CD4-positive, alpha-beta memory T cell (primary cell): ENCODE data around the gene TNNI3K. TPM values are rescaled to one million over a fixed set of nuclear protein-coding genes. Genes with fewer than 3 reads are reported as not detected.
A peak's percentile ranks its signal among the peaks of the same experiment; 100 is the strongest.

ENCODE experiments used
- CTCF ChIA-PET: fragments of 350-600 bp; sonication (Branson Sonifier 250); formaldehyde crosslinking; loops from one replicate; lab custom pipeline; 2021; ENCODE audit warnings: inconsistent platforms; ENCODE audit not compliant: partially characterized antibody; lab: Charles Lee
- POLR2A ChIA-PET: fragments of 350-600 bp; sonication (Branson Sonifier 250); formaldehyde crosslinking; loops from one replicate; lab custom pipeline; 2021; ENCODE audit not compliant: partially characterized antibody; lab: Charles Lee
- DNase-seq, 5 donors: peaks; one replicate each; pipeline versions ENCODE4 v3.0.0 to v3.0.0-alpha.2; 2020 to 2022; ENCODE audit warnings: mixed read lengths in 1 of 5
- H3K27ac ChIP-seq: one replicate; pipeline ENCODE4 v1.7.0; 2013; ENCODE audit warnings: low read depth, low read length
- H3K27me3 ChIP-seq: 2 replicates; pipeline ENCODE4 v1.7.0; 2013; ENCODE audit warnings: mild to moderate bottlenecking, low read length, moderate library complexity; ENCODE audit not compliant: insufficient read depth
- H3K36me3 ChIP-seq: 2 replicates; pipeline ENCODE4 v1.7.0; 2013; ENCODE audit warnings: mild to moderate bottlenecking, low read length, moderate library complexity; ENCODE audit not compliant: insufficient read depth
- H3K4me1 ChIP-seq: 2 replicates; pipeline ENCODE4 v1.7.0; 2013; ENCODE audit warnings: mild to moderate bottlenecking, low read length, moderate library complexity; ENCODE audit not compliant: insufficient read depth
- H3K4me3 ChIP-seq, 2 donors: one replicate each; pipeline ENCODE4 v1.7.0; 2013; ENCODE audit warnings: low read length in 2 of 2, mild to moderate bottlenecking in 1 of 2
- H3K9me3 ChIP-seq, 2 donors: one replicate each; pipeline ENCODE4 v1.7.0; 2013; ENCODE audit warnings: low read length in 2 of 2, control low read depth in 1 of 2; ENCODE audit not compliant: control insufficient read depth in 1 of 2
- H3K27ac Mint-ChIP-seq, 7 donors: one replicate each; pipeline ENCODE4 v1.8.0; 2020 to 2021; ENCODE audit warnings: mixed read lengths in 7 of 7, mild to moderate bottlenecking in 6 of 7, inconsistent platforms in 3 of 7, moderate library complexity in 3 of 7
- H3K27me3 Mint-ChIP-seq, 2 donors: one replicate each; pipeline ENCODE4 v1.8.0; 2020 to 2021; ENCODE audit warnings: mixed read lengths in 2 of 2
- H3K36me3 Mint-ChIP-seq, 2 donors: one replicate each; pipeline ENCODE4 v1.8.0; 2020 to 2021; ENCODE audit warnings: mixed read lengths in 2 of 2, inconsistent platforms in 1 of 2, mild to moderate bottlenecking in 1 of 2
- H3K4me1 Mint-ChIP-seq, 4 donors: one replicate each; pipeline ENCODE4 v1.8.0; 2020 to 2021; ENCODE audit warnings: mixed read lengths in 4 of 4, mild to moderate bottlenecking in 1 of 4
- H3K4me3 Mint-ChIP-seq, 8 donors: one replicate each; pipeline ENCODE4 v1.8.0; 2020 to 2021; ENCODE audit warnings: mixed read lengths in 8 of 8, mild to moderate bottlenecking in 7 of 8, moderate library complexity in 6 of 8, inconsistent platforms in 3 of 8
- H3K9me3 Mint-ChIP-seq, 8 donors: one replicate each; pipeline ENCODE4 v1.8.0; 2020 to 2021; ENCODE audit warnings: mixed read lengths in 8 of 8, mild to moderate bottlenecking in 5 of 8, inconsistent platforms in 3 of 8, moderate library complexity in 1 of 8
- intact Hi-C: fragments of 100-400 bp; cut with micrococcal nuclease; formaldehyde crosslinking; loops from one replicate; pipeline ENCODE4 v1.15.1; 2023
- polyA plus RNA-seq, 2 donors: library from polyadenylated mRNA; unstranded; fragments of 300-500 nt; fragmentation: Illumina TruSeq; gene quantifications; one replicate each; pipeline ENCODE4 v1.2.3, GENCODE V29; 2021
- total RNA-seq, 2 experiments: library from RNA; stranded (reverse); gene quantifications; one replicate each; pipeline ENCODE4 v1.2.3, GENCODE V29; 2021

Gene TNNI3K
- total and polyA plus RNA-seq, 4 experiments from 2014 or later = 0.54 TPM; not detected in 3

- POLR2A ChIA-PET = no interaction called here
- Mint-ChIP-seq H3K27ac (no peak overlapping the region), H3K9me3 (peaks cover 0 to 1% (median 0%) of the 10 kb centered on the region in 8 donors), H3K4me1 (no peaks in the 10 kb centered on the region), H3K36me3 (no peaks in the 10 kb centered on the region), H3K27me3 (no peaks in the 10 kb centered on the region), H3K4me3 (no peak overlapping the region)
- CTCF ChIA-PET = no interaction called here
- Histone ChIP-seq H3K4me3 (no peak overlapping the region), H3K4me1 (no peaks in the 10 kb centered on the region), H3K9me3 (no peaks in the 10 kb centered on the region), H3K27me3 (no peaks in the 10 kb centered on the region), H3K27ac (no peak overlapping the region), H3K36me3 (no peaks in the 10 kb centered on the region)
- intact Hi-C loops = no loop called here
- no peak for DNase-seq
Measured at GRCh38 chr1:74333244-74333643, 98.1 kb downstream of the TNNI3K start.

GRCh38 chr1:74334147-74334546, 99.0 kb downstream of the TNNI3K start:
- no peaks in the 10 kb centered on the region for H3K4me1 Mint-ChIP-seq
- Histone ChIP-seq H3K4me1 (no peaks in the 10 kb centered on the region), H3K4me3 (no peak overlapping the region), H3K27ac (no peak overlapping the region), H3K9me3 (no peaks in the 10 kb centered on the region), H3K27me3 (no peaks in the 10 kb centered on the region), H3K36me3 (no peaks in the 10 kb centered on the region)
- no peaks in the 10 kb centered on the region for H3K36me3 Mint-ChIP-seq
- ChIA-PET CTCF (no interaction called here), POLR2A (no interaction called here)
- intact Hi-C loops = no loop called here
- no peak overlapping the region for H3K27ac Mint-ChIP-seq
- no peak overlapping the region for H3K4me3 Mint-ChIP-seq
- H3K9me3 Mint-ChIP-seq = peaks cover 0 to 1% (median 0%) of the 10 kb centered on the region in 8 donors
- no peaks in the 10 kb centered on the region for H3K27me3 Mint-ChIP-seq
- DNase-seq = no peak

- H3K4me3 ChIP-seq = no peak overlapping the region
Measured at GRCh38 chr1:74340656-74341055, 105.5 kb downstream of the TNNI3K start.

DNA sequence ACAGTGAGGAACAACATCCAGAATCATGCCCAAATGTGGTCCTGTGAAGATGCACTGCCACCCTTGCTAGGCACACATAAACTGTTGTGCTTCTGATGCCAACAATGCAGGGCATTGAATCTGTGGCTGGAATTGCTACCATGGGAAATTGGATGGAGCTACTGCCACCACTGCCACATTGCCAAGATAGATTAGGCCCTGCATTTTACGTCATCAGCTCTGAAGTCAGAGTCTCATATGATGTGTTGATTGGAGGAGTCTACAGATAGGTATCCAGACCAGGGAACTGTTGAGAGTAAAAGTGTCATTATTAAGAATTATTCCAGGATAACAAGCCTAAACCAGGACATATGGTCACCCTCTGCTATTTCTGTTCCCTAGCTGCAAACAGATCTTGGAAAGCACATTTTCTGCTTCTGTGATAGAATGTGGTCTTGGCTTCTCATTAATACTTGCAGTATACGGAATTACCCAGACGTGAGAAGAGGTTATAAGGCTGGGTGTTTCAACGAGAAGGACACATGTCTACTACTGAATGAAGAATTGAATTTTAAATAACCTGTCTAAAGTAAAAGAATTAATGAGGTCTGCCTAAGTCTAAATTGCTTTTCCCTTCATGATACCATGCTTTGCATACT, 106.6 kb downstream of the TNNI3K start:
- Mint-ChIP-seq H3K27me3 (no peaks in the 10 kb centered on the region), H3K9me3 (no peaks in the 10 kb centered on the region), H3K4me1 (no peaks in the 10 kb centered on the region), H3K4me3 (no peak overlapping the region), H3K27ac (peak overlapping the region in 1 of 7 donors; percentile 20), H3K36me3 (no peaks in the 10 kb centered on the region)
- no peak for DNase-seq
- H3K9me3 ChIP-seq = no peaks in the 10 kb centered on the region
- H3K27me3 ChIP-seq = no peaks in the 10 kb centered on the region
- ChIA-PET CTCF (no interaction called here), POLR2A (no interaction called here)
- no peak overlapping the region for H3K27ac ChIP-seq
- H3K36me3 ChIP-seq = no peaks in the 10 kb centered on the region
- intact Hi-C loops = no loop called here
- H3K4me3 ChIP-seq = no peak overlapping the region
- no peaks in the 10 kb centered on the region for H3K4me1 ChIP-seq

More at GRCh38 chr1:74340656-74341055, 105.5 kb downstream of the TNNI3K start:
- DNase-seq = no peak
- ChIA-PET POLR2A (no interaction called here), CTCF (no interaction called here)
- no peaks in the 10 kb centered on the region for H3K4me1 Mint-ChIP-seq
- Histone ChIP-seq H3K27me3 (no peaks in the 10 kb centered on the region), H3K4me1 (no peaks in the 10 kb centered on the region), H3K27ac (no peak overlapping the region), H3K9me3 (no peaks in the 10 kb centered on the region), H3K36me3 (no peaks in the 10 kb centered on the region)
- no peaks in the 10 kb centered on the region for H3K9me3 Mint-ChIP-seq
- H3K4me3 Mint-ChIP-seq = no peak overlapping the region
- no peaks in the 10 kb centered on the region for H3K27me3 Mint-ChIP-seq
- intact Hi-C loops = no loop called here
- no peaks in the 10 kb centered on the region for H3K36me3 Mint-ChIP-seq
- no peak overlapping the region for H3K27ac Mint-ChIP-seq

DNA sequence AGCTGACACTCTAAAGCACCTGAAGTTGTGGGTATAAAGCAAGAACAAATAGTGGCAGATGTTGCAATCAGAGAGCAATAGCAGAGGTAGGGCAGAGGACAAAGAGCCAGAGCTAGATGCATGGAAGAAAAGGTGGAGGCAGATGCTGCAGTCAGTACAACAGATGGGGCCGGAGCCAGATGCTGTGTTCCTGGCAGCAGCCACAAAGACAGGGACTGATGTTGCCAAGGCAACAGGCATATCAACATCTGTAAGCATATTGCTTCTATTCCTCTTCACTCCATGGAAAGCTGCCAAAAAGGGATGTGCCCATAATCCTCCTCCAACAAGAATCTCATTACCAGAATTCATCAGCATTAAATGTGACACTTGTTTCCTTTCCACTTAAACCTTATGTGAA, 108.0 kb downstream of the TNNI3K start:
- intact Hi-C loops = no loop called here
- Histone ChIP-seq H3K27ac (no peak overlapping the region), H3K36me3 (no peaks in the 10 kb centered on the region), H3K27me3 (no peaks in the 10 kb centered on the region), H3K4me1 (no peaks in the 10 kb centered on the region), H3K9me3 (no peaks in the 10 kb centered on the region), H3K4me3 (no peak overlapping the region)
- no peaks in the 10 kb centered on the region for H3K27me3 Mint-ChIP-seq
- POLR2A ChIA-PET = no interaction called here
- H3K36me3 Mint-ChIP-seq = no peaks in the 10 kb centered on the region
- no peaks in the 10 kb centered on the region for H3K9me3 Mint-ChIP-seq
- H3K4me1 Mint-ChIP-seq = no peaks in the 10 kb centered on the region
- DNase-seq = no peak
- CTCF ChIA-PET = interaction anchor here (0.5 kb wide), 1 partner anchor 437 kb away, joined by 3 read pairs; no protein-coding TSS in a partner anchor
- no peak overlapping the region for H3K4me3 Mint-ChIP-seq
- no peak overlapping the region for H3K27ac Mint-ChIP-seq

GRCh38 chr1:74344387-74344786, 109.2 kb downstream of the TNNI3K start:
- intact Hi-C loops = no loop called here
- no peaks in the 10 kb centered on the region for H3K27me3 ChIP-seq
- POLR2A ChIA-PET = no interaction called here
- Mint-ChIP-seq H3K9me3 (no peaks in the 10 kb centered on the region), H3K4me3 (no peak overlapping the region), H3K27me3 (no peaks in the 10 kb centered on the region), H3K36me3 (no peaks in the 10 kb centered on the region), H3K27ac (no peak overlapping the region), H3K4me1 (no peaks in the 10 kb centered on the region)
- no peaks in the 10 kb centered on the region for H3K36me3 ChIP-seq
- no peaks in the 10 kb centered on the region for H3K4me1 ChIP-seq
- H3K4me3 ChIP-seq = no peak overlapping the region
- CTCF ChIA-PET = no interaction called here
- DNase-seq = no peak
- no peaks in the 10 kb centered on the region for H3K9me3 ChIP-seq
- H3K27ac ChIP-seq = no peak overlapping the region

- Mint-ChIP-seq H3K4me3 (no peak overlapping the region), H3K27ac (no peak overlapping the region), H3K4me1 (no peaks in the 10 kb centered on the region), H3K9me3 (peaks cover 0 to 4% (median 2%) of the 10 kb centered on the region in 8 donors), H3K27me3 (no peaks in the 10 kb centered on the region), H3K36me3 (no peaks in the 10 kb centered on the region)
- H3K4me3 ChIP-seq = no peak overlapping the region
- ChIA-PET CTCF (no interaction called here), POLR2A (no interaction called here)
- no peaks in the 10 kb centered on the region for H3K4me1 ChIP-seq
- H3K36me3 ChIP-seq = no peaks in the 10 kb centered on the region
- H3K27me3 ChIP-seq = no peaks in the 10 kb centered on the region
- H3K27ac ChIP-seq = no peak overlapping the region
- H3K9me3 ChIP-seq = no peaks in the 10 kb centered on the region
- intact Hi-C loops = no loop called here
- DNase-seq = no peak
Measured at GRCh38 chr1:74356493-74356892, 121.3 kb downstream of the TNNI3K start.
